SH-SY5Y (cell line): Measurements from ENCODE around the gene MEGF6.

Experiments used
- GATA2 ChIP-seq: IDR thresholded peaks from 2 replicates; pipeline ENCODE4 v1.6.1; 2011; ENCODE audit warnings: mild to moderate bottlenecking, low read depth, low read length
- GATA3 ChIP-seq: IDR thresholded peaks from 2 replicates; pipeline ENCODE4 v1.6.1; 2011; ENCODE audit warnings: low read depth, mild to moderate bottlenecking, low read length, moderate library complexity

DNA sequence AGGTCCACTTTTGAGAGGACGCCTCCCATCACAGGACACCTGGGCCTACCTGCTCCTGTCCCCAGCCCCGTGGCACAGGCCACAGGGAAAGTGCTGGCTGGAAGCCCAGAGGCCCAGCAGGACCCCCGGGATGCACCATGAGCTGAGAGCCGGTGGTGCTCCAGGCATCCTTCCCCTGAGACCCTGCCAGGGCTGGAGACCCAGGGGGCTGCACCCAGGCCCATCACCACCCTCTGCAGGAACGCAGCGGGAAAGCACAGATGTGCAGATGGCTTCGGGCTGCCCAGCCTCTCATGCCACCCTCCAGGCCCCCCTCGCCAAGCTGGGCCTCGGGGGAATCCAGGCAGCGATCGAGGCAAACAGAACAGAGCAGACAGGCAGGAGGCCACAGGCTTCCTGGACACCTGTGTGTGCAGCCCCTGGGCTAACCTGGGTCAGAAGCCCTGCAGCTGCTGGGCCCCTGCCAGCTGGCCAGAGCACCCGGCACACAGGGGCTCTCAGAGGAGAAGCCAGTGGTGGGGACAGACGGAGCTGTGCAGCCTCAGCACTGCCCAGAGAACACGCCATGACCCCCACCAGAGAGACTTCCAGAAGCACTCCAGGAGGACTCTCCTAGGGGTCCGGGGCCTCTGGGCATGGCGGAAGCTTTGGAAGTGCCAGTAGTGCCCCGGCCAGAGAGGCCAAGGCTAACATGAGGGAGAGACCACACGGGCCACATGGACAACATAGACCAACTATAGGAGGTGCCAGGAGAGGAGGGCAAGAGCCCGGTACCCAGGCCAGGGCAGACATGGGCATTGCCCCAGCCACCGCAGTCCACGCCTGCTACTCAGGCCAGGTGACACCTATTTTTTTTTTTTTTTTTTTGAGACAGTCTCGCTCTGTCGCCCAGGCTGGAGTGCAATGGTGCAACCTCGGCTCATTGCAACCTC, 85.5 kb downstream of the MEGF6 start:
- TF ChIP-seq GATA3 (no peak), GATA2 (no peak)
